Measurements from ENCODE around the gene GNB1L.

The GNB1L gene

DNA sequence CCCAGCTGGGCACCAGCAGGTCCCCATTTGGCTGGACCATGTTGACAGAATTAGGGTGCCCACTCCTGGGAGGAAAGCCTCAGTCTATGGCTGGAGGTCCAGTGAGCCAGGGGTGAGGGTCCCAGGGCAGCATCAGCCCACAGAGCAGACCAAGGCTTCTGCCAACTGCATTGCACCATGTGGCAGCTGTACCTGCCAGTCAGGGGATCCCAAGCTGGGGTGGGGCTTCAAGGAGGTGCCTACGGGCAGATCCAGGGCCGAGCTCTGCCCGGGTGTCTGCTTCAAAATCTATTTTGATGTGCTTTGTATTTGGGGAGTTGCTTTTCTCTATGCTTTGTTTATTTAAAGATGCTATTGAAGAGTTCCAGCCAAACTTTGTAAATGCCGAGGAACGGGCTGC, 120.9 kb downstream of the GNB1L start:
- no peak for DNase-seq (ENCODE audit: low read depth)

All from stimulated activated CD8-positive, alpha-beta memory T cell treated with anti-CD3 and anti-CD28 coated beads, Interleukin-12 subunit alpha, Interleukin-12 subunit beta, amount 100 ng/mL, for 1 hour (primary cell).